ENCODE results near the gene VPS35L.

Gene VPS35L

DNA sequence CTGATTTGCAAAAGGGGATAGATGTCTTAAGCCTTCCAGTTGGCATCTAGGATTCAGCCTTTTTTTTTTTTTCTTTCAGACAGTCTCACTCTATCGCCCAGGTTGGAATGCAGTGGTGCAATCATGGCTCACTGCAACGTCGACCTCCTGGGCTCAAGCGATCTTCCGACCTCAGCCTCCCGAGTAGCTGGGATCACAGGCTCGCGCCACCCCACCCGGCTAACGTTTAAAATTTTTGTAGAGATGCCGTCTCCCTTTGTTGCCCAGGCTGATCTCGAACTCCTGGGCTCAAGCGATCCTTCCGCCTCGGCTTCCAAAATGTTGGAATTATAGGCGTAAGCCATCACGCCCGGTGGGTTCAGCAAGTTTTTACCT is 32.3 kb upstream of the VPS35L start:
- no peak for DNase-seq (ENCODE audit: low spot score)
- in situ Hi-C loops (cut with MboI; ENCODE audit: low sequenced_read_pairs, unreplicated experiment) = no loop called here
- TF ChIP-seq, protein P1, sequence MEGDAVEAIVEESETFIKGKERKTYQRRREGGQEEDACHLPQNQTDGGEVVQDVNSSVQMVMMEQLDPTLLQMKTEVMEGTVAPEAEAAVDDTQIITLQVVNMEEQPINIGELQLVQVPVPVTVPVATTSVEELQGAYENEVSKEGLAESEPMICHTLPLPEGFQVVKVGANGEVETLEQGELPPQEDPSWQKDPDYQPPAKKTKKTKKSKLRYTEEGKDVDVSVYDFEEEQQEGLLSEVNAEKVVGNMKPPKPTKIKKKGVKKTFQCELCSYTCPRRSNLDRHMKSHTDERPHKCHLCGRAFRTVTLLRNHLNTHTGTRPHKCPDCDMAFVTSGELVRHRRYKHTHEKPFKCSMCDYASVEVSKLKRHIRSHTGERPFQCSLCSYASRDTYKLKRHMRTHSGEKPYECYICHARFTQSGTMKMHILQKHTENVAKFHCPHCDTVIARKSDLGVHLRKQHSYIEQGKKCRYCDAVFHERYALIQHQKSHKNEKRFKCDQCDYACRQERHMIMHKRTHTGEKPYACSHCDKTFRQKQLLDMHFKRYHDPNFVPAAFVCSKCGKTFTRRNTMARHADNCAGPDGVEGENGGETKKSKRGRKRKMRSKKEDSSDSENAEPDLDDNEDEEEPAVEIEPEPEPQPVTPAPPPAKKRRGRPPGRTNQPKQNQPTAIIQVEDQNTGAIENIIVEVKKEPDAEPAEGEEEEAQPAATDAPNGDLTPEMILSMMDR (IDR thresholded peaks at IDR 0.05; ENCODE audit: borderline replicate concordance, control extremely low read depth, extremely low read depth, insufficient read depth, missing control alignments) = no peak

DNA sequence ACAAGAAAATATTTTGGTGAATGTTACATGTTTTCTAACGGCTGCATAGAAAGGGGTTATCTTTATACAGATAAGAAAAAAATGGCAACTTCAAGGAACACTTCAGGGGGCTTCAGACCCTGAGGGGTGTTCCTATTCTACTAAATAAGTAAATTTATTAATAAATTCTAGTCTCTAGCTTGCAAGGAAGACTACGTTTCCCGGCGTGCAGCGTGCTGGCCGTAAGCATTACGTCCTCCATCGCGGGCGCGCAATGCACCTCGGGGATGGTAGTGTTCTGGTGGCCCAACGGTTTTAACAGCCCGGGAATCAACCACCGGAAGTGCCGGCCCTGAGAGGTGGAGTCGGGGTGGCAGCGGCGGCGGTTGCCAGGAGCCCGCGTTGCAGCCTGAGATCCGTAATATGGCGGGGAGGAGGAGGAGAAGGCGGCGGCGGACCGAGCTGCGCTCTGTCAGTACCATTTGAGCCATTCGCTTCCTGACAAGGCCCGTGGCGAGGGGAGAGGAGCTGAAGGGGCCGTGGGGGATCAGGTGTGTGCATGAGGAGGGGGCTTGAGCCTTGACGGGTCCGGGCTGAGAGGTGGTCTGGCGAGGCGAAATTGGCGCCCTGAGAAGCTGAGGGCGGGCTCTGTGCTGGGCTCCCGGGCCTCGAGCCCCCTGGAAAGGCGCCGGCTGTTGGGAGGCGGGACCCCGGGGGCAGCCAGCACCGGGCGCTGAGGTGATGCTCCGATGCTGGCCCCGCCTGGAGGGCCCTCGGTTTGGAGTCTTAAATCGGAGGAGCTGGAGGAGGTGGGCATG is 31.7 kb upstream of the VPS35L start, which contains the start of gene CCP110:
TSS of gene CCP110 (plus strand) at position 384 of the 797 bp plus-strand sequence. CDS start 3,940 bp downstream, outside the sequence.
- TF ChIP-seq, protein P1 (IDR thresholded peaks at IDR 0.05; ENCODE audit: borderline replicate concordance, control extremely low read depth, extremely low read depth, insufficient read depth, missing control alignments) = no peak
- peak; percentile 93 for DNase-seq (ENCODE audit: low spot score)
- in situ Hi-C loops (cut with MboI; ENCODE audit: low sequenced_read_pairs, unreplicated experiment) = no loop called here

DNA sequence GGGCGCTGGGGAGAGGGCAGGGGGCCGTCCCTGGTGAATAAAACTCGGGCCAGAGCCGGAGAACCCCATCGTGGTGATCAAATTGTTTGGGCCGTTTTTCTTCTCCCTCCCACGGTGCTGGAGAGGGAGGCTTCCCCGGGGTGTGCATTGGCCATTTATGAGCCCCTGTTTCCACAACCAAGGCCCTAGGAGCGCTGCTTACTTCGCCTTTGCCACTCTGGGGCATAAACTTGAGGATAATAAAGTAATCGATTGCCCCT is 31.2 kb upstream of the VPS35L start:
- DNase-seq (ENCODE audit: low spot score) = no peak
- in situ Hi-C loops (cut with MboI; ENCODE audit: low sequenced_read_pairs, unreplicated experiment) = no loop called here
- TF ChIP-seq, protein P1 (IDR thresholded peaks at IDR 0.05; ENCODE audit: borderline replicate concordance, control extremely low read depth, extremely low read depth, insufficient read depth, missing control alignments) = no peak

DNA sequence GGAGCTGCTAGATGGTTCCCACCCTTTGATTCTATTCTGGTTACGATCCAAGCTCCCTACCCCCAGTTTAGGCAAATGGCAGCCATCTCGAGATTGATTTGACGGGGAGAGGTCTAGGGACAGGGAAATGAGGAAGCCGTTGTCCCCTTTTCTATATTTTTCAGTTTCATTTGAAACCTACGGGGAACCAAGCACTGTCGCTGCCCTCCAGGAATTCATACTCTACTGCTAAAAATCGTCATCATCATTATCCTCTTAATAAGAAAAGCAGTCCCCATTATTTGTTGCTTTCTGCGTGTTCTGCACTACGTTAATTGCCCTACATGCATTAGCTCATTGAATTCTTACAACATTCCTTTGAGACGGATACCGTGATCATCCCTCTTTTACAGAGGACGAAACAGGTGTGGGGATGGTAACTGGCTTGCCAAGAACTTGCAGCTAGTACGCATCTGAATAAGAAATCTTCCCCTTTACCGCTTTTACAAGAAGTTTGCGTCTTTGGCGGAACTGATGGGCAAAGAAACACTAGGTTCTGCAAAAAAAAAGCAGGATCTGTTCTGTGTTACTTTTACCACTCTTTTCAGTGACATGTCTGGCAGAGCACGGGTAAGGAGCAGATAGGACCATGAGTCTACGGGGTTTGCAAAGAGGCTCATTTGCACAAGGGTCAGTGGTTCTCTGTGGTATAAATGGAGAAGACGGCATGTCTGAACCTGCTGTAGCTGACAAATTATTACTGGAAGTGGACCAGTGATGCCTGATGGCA is 30.7 kb upstream of the VPS35L start:
- DNase-seq (ENCODE audit: low spot score) = peak; percentile 30

DNA sequence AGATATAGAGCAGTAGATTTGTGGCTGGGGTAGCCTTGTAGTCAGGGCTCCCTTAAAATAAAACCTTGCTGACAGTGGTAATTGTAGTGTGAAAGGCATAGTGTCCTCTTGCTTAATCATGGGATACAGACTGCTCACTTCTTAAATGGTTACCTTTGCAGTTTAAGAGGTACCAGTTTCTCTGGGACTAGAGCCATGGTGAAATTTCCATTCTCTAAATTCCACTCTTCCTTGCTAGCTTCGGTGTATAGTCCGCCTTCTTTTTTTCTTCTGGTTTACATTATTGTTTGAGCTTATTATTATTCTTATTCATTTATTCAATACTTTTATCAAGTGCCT is 30.1 kb upstream of the VPS35L start:
- in situ Hi-C loops (cut with MboI; ENCODE audit: low sequenced_read_pairs, unreplicated experiment) = no loop called here
- TF ChIP-seq, protein P1 (IDR thresholded peaks at IDR 0.05; ENCODE audit: borderline replicate concordance, control extremely low read depth, extremely low read depth, insufficient read depth, missing control alignments) = no peak

More for the DNA sequence above, 30.7 kb upstream of the VPS35L start:
- TF ChIP-seq, protein P1 (IDR thresholded peaks at IDR 0.05; ENCODE audit: borderline replicate concordance, control extremely low read depth, extremely low read depth, insufficient read depth, missing control alignments) = no peak
- in situ Hi-C loops (cut with MboI; ENCODE audit: low sequenced_read_pairs, unreplicated experiment) = no loop called here

DNA sequence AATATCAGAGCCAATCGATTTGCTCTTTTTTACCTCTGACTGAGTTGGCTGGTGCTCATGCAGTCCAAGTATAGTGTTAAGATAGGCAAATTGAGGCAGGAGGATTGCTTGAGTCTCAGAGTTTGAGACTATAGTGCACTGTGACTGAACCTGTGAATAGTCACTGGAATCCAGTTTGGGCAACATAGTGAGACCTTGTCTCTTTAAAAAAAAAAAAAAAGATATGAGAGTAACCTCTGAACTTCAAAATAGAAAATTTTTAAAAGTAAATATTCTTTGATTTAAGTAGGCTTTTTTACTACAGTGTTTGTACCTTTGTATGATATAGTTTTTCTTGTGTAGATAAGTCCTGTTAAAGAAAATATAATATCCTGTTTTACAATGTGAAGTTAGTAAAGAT is 28.3 kb upstream of the VPS35L start:
- DNase-seq (ENCODE audit: low spot score) = no peak
- in situ Hi-C loops (cut with MboI; ENCODE audit: low sequenced_read_pairs, unreplicated experiment) = no loop called here
- TF ChIP-seq, protein P1 (IDR thresholded peaks at IDR 0.05; ENCODE audit: borderline replicate concordance, control extremely low read depth, extremely low read depth, insufficient read depth, missing control alignments) = no peak

More for the DNA sequence above, 30.1 kb upstream of the VPS35L start:
- no peak for DNase-seq (ENCODE audit: low spot score)
